Erythroblast (primary cell): Measurements from ENCODE around the gene AFDN.

Experiments used
- GATA1 ChIP-seq: IDR thresholded peaks from 2 replicates; pipeline ENCODE4 v1.6.1; 2011; ENCODE audit warnings: low read depth, mild to moderate bottlenecking, control low read depth, low read length, moderate library complexity
- POLR2A ChIP-seq: IDR thresholded peaks from 2 replicates; pipeline ENCODE4 v1.6.1; 2011; ENCODE audit warnings: mild to moderate bottlenecking, low read length

DNA sequence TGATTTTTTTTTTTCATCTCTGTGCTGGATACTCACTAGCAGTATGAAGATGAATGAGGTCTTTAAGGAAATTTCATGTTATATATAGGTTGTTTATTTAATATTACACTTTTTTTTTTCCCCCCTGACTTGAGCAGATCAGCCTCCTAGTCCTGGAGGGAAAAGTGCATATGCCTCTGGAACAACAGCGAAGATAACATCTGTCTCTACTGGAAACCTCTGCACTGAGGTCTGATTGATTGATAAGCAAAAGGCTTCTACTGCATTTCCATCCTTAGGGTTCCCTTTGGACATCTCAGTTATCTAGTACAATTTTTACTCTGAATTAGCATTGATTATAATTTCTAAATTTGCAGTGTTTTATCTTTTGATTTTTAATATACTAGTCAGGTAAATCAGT is 121.0 kb downstream of the AFDN start:
- TF ChIP-seq POLR2A: no peak
- TF ChIP-seq GATA1: no peak
